NCI-H2196 treated with DMSO at 0.1 percent for 48 hours (cell line): ENCODE results near the gene BTD.

Experiments
- DNase-seq: peaks from one replicate; lab custom pipeline; 2025; ENCODE audit not compliant: unreplicated experiment; lab: John Stamatoyannopoulos, UW

Gene BTD

GRCh38 chr3:15601399-15602145 is at the start of gene BTD, which contains the start of gene HACL1:
Gene BTD (plus strand): TSS chr3:15601745. CDS start chr3:15635440, 33,695 bp downstream.
Gene HACL1 (minus strand): TSS chr3:15601569. CDS start chr3:15601463, 106 bp downstream.
- DNase-seq = no peak

GRCh38 chr3:15551902-15552301 is 49.6 kb upstream of the BTD start:
- no peak for DNase-seq

- DNase-seq = no peak
Observed at GRCh38 chr3:15553749-15554148, 47.8 kb upstream of the BTD start.

- no peak for DNase-seq
Observed at GRCh38 chr3:15556512-15556911, 45.0 kb upstream of the BTD start.

GRCh38 chr3:15557511-15557946 is 44.0 kb upstream of the BTD start:
- DNase-seq = no peak

GRCh38 chr3:15558581-15558980 is 43.0 kb upstream of the BTD start:
- no peak for DNase-seq

GRCh38 chr3:15562560-15562959 is 39.0 kb upstream of the BTD start:
- DNase-seq = no peak

GRCh38 chr3:15563190-15563589 is 38.4 kb upstream of the BTD start:
- DNase-seq = no peak

- no peak for DNase-seq
Observed at GRCh38 chr3:15572138-15572537, 29.4 kb upstream of the BTD start.

- no peak for DNase-seq
Observed at GRCh38 chr3:15575446-15575845, 26.1 kb upstream of the BTD start.

- DNase-seq = no peak
Observed at GRCh38 chr3:15576475-15576874, 25.1 kb upstream of the BTD start.

- DNase-seq = no peak
Observed at GRCh38 chr3:15578289-15578867, 23.2 kb upstream of the BTD start.

- no peak for DNase-seq
Observed at GRCh38 chr3:15579051-15579450, 22.5 kb upstream of the BTD start.

GRCh38 chr3:15581471-15582394 is 19.8 kb upstream of the BTD start:
- DNase-seq = no peak

- DNase-seq = no peak
Observed at GRCh38 chr3:15585111-15585845, 16.3 kb upstream of the BTD start.

GRCh38 chr3:15591242-15591641 is 10.3 kb upstream of the BTD start:
- no peak for DNase-seq

- no peak for DNase-seq
Observed at GRCh38 chr3:15591928-15592327, 9.6 kb upstream of the BTD start.

- DNase-seq = no peak
Observed at GRCh38 chr3:15592968-15593367, 8.6 kb upstream of the BTD start.

GRCh38 chr3:15595955-15596354 is 5.6 kb upstream of the BTD start:
- DNase-seq = no peak

GRCh38 chr3:15601046-15601398 is 523 bp upstream of the BTD start:
- no peak for DNase-seq

- no peak for DNase-seq
Observed at GRCh38 chr3:15602146-15602536, 596 bp downstream of the BTD start.
